UCSD-AML1 (cell line): ENCODE results near the gene FBXL4.
A peak's percentile ranks its signal among the peaks of the same experiment; 100 is the strongest.

Experiments used
- DNase-seq: peaks from one replicate; lab custom pipeline; 2025; ENCODE audit not compliant: unreplicated experiment; lab: John Stamatoyannopoulos, UW

The FBXL4 gene

DNA sequence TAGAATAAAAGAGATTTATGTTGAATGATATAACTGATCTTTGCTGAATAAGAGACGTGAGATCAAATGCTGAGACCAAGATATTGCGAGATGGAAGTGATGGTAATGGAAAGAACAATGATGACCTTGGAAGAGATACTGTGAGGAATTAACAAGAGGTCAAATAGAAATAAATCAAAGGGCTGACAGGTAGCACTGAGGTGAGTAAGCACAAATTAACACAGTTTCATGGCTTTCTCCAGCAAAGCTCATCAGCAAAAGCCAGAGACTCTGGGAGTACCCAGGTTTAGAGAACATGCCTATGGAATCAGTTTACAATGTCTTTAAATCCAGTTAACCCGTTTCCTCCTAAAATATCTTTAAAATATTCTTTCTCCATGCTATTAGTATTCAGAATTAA is 60.1 kb downstream of the FBXL4 start:
- DNase-seq, result no peak

DNA sequence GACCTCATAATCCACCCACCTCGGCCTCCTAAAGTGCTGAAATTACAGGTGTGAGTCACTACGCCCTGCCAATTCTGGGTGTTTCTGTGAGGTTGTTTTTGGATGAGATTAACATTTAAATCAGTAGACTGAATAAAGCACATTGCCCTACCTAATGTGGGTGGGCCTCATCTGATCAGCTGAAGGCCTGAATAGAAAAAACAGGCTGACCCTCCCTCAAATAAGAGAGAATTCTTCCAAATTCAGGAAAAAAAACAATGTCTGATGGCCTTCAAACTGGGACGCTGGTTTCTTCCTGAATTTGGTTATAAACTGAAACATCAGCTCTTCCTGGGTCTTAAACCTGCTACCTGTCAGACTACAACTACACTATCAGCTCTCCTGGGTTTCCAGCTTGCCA is 62.4 kb downstream of the FBXL4 start:
- no peak for DNase-seq

DNA sequence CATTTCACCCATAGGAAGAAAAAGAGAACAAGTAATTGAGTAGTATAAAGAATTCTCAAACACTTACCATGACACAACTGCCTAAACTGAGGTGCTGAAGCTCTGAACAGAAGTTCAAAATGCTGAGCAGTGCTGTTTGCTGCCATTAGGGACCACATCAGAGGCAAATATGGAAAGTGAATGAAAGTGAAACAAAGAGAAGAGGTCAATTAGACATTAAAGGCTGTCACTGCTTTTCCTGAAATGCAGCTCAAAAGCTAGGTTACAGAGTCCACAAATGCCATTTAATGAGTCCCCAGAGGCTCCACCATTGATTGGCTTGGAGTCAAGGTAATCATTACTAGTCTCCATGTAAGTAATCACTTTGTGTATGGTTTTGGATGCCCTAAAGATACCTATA is 67.3 kb downstream of the FBXL4 start:
- DNase-seq, result no peak

DNA sequence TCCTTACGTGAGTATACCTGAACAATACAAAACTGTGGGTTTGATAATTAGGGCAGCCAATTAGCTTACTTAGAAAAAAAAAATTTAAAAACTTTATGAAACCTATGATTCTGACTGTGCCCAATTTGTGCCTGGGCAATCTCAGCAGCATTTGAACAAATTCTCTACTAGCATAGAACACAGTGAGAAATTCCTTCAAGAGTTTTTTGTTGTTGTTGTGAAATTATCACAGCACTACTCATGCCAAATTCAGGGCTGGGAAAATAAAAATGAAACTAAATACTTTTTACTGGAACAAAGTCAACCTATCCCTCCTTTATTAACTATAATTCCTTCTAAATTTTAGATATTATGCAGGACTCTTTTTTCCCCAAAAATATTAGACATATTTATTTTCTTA is 70.5 kb downstream of the FBXL4 start:
- no peak for DNase-seq

DNA sequence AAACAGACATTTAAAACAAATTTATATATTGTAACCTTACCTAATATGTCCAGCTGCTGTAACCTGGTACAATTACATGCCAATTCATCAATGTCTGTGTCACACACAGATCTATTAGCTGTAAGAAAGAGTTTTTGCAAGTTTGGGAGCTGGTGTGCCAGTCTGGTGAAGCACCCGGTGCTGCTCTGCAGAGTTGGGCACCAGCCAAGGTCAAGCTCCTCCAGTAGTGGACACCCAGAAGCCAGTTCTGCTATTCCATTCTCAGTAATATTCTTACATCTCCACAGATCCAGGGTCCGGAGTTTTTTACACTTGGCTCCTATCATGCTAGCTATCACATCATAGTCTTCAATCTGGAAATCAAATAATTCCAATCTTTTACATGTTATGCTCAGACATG is 72.4 kb downstream of the FBXL4 start:
- no peak for DNase-seq

DNA sequence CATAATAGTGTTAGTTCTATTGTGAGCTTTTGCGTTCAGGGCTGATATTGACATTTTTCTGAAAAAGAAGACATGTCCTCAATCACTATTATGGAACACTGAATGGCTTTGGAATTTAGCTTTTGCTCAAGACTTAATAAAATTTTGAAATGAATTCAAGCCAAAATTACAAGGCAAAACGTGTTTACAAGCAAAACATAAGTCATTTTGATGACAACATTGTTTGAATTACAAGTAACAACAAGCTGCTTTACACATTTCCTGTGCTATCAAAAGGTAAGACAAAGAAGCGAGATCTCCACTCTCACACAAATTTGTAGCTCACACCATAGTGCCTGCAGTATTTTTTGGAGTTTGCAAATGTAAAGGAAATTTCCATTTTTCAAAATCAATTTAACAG is 75.9 kb downstream of the FBXL4 start:
- no peak for DNase-seq

DNA sequence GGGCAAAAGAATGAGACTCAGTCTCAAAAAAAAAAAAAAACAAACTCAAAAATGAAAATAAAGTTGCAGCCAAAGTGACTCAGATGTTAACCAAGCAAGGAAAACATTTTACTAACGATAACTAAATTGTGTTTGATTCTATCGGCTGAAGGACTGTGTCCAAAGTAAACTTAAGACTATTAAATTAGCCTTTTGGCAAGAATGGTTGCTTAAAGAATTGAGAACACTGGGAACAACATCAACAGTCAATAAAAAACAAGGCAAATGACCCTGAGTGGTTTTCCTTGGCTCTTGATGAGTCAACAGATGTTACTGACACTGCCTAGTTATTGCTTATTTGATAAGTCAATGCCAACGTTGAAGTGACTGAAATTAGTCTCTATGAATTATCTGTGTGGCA is 76.7 kb downstream of the FBXL4 start:
- DNase-seq, result no peak

DNA sequence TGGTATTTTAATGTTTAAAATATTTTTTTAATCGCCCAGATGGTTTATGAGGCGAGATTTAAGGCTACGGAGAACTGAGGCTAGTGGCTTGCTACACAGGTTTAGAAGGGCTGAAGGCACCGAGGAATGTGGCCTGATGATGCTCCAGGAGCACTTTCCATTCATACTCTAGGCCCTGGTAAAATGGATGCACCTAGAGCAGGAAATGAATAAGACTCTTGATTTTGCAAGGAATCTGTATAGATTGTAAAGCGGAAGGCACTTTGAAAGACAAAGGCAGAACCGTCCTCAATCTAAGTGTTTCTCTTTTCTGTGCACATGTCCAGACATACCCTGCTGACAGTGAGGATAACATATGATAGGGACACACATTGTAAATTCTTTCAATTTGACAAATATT is 83.2 kb downstream of the FBXL4 start:
- DNase-seq, result no peak

DNA sequence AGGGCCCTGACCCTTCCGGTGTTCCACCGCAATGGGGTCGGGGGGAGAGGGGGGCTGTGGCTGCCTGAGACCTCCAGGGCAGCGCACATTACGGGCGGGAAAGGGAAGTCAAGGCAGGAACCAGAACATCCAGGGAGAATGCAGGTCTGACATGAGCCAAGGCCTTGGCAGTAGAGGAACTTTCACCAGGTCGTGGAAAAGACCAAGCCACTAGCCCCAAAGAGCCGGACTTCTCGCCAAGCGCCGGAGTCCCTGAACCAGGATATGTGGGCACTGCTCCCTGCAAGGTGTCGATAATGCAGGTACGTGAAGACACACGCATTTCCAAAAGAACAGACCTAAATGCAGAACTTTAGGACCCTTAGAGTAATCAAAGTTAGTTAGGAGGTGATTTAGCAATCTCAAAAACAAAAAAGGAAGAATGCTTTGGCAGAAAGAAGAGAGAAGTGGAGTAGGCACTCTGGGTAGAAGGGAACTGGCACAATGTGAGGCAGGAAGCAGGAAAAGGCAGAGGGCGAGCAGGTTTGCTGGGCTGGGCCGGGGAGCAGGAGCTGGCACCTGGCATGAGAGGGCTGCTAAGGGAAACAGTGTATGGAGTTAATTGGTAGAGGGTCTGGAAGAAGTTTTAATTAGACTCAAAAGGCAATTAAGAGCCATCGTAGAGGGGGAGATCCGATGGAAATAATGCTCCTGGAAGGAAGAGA is 99.1 kb downstream of the FBXL4 start:
- DNase-seq, result no peak

DNA sequence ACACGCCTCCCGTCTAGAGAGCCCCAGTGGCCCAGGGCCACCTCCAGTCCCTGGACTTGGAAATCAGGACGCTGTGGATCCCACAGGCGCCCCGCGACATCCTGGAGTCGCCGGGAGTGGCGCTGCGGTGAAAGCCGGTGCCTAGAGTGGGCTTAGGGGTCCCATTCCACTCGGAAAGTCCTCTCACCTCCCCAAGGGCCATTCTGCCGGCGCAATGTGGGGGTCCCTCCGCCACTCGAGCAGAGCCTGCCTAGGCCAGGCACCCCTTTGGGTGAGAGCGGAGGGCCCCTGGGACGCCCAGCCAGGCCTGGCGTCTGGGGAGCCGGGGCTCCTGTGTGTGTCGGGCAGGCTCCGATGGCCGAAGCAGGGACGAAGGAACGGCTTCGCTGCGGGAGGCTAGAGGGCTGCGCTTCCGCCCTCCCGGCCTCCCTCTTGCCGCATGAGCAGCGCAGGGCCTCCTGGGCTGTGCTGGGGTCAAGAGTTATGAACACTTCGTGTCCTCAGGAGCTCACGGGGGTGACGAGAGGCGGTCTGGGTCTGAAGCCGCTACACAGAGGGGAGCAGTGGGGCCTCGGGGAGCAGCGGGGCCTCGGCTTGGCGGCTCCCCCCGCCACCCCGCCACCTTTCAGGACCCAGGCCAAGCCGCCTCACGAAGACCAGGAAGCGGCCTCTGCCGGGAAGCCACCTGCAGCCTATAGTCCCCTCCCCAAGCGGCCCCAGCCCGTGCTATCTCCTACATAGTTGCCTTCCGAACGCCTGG is 99.8 kb downstream of the FBXL4 start:
- DNase-seq, result no peak

DNA sequence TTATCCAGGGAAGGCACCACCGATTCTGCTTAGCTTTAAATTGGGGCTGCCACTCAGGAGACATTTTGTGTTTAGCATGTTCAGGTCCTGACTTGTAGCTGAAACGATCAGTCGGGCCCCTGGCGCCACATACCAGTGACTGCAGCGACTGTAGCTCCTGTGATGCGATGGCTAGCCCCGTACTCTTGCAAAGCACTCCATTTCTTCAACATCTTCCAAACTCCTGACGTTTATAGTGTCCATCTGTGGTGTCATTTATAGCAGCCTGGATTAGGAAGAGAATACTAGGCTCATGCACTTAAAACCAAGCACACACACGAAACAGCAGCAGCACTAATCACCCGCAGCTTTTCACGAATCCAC is 100.3 kb downstream of the FBXL4 start:
- no peak for DNase-seq

DNA sequence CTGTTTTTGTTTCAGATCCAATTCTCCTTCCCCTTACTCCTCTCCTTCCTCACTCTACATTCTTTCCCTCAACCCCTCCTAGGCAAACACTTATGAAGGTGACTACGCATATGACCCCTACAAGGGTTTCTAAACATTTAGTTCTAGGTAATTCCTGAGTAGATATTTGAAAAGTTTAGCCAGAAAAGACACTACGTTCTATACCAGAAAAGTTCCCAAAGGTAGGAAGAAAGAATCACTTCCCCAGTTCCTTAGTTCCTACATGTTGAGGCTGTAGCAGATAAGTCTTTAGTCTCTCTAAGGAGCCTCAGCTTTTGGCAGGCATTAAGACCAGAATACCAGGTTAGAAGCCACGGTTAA is 101.7 kb downstream of the FBXL4 start:
- no peak for DNase-seq

DNA sequence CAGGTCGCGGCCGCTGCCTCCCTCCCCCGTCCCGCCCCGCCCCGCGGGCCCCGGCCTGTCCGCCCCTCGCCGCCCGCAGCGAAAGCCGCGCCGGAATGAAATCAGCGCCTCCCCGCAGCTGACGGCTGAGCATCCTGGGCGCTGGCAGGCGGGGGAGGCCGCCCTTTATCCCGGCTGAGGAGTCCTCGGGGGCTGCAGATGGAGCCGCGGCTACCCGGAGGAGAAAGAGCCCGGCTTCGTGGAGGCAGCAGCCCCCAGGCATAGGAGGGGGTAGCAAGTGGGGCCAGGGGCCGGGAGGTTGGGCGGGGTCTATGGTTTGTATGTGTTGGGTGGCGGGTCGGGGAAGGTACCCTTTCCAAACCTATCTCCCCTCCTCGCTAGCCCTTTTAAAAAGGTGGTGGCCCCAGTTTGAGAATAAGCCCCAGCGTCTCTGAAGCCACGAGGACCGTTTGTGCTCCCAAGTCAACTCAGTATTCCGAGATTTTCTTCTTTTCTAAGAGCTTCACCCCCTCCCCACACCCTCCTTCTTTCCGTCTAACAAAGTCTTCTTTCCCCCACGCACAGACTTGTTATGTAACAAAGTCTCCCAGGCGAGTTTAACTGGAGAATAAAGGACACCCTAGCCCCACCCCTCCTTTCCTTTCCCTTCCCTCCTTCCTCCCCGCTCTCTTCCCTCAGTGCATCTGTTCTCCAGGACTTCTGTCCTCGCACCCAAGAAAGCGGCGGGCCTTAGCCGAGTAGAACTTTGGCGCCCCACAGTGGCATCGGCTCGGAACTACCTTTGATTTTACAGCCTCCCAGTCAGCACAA is 102.3 kb downstream of the FBXL4 start:
- DNase-seq, result peak; percentile 73

DNA sequence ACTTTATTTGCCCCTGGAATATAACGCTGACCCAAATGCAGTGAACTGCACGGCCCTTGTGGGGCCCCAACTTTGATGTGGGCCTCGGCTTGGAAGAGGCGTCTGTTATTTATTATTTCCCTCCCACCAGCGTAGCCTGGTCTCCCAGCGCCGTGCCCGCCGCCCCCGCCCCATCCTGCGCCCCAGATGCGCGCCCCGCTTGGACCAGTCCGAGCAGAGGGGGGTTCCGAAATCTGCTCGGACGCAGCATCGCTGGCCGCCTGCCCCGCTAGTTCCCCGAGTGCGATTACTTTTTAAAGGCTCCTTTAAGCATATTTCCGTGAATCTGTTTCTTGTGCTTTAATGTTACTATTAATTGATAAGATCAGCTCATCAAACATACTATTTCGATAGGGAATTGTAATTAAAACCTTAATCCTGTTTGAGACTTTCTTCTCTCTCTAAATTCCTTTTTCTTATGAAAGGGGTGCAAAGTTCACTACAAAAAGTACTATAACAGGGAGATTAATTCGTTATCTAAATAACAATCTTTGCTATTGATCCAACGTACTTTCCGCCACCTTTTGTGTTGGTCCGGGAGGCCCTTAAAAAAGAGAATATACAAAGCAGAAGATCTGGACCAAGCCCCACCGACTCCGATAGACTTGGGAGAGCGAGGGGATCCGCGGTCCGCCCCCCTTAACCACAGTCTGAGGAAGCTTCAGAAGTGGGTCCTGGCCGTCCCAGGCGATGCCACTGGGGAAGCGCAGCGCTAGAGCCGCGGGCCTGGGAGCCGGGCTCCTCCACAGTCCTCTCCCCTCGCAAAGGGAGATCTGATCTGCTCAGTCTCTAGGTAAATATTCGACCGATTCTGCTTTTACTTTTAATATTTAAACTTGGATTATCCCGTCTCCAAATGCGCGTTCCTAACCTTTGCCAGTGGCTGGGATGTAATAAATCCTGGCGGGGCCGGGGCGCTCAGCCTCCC is 103.2 kb downstream of the FBXL4 start:
- DNase-seq, result no peak

DNA sequence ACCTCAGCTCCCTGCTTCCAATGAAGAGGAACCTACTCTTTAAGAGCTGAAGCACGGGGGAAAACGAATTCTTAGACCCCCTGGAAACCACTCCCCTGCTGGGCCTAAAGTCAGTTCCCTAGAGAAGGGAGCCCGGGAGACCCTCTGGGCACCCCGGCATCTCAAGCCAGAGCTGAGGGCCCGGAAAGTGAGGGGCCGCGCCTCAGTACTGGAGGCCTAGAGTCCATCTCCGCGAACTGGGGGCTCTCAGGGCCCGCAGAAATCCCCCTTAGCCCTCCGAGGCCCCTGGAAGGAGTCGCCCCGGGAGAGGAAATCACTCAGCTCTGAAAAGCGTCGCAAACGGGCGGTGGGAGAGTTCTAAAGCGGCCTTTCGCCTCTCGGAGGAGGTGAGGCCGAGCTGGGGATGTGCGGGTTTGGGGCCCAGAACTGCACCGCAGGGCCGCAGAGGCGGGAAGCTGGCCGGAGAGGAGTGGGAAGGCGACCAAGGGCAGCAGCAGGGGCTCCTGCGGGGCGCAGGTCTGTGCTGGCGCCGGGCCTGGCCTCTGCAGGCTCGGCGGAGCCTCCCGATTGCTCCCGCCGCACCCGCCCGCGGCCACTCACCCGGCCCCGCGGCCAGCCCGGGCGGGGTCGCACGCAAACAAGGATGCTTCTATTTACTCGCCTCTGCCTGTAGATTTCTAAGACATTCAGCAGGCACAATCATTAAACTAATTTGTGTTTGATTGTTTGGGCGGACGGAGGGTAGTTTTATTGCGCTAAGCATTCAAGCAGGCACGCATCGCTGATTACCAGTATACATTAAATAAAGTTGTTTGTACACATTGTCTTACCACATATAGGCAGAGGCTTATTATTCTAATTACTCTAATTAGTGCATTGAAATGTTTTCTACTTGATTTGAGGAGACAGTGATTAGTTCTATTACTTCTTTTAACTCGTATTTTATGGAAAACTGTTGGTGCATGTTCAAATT is 104.2 kb downstream of the FBXL4 start:
- DNase-seq, result no peak

DNA sequence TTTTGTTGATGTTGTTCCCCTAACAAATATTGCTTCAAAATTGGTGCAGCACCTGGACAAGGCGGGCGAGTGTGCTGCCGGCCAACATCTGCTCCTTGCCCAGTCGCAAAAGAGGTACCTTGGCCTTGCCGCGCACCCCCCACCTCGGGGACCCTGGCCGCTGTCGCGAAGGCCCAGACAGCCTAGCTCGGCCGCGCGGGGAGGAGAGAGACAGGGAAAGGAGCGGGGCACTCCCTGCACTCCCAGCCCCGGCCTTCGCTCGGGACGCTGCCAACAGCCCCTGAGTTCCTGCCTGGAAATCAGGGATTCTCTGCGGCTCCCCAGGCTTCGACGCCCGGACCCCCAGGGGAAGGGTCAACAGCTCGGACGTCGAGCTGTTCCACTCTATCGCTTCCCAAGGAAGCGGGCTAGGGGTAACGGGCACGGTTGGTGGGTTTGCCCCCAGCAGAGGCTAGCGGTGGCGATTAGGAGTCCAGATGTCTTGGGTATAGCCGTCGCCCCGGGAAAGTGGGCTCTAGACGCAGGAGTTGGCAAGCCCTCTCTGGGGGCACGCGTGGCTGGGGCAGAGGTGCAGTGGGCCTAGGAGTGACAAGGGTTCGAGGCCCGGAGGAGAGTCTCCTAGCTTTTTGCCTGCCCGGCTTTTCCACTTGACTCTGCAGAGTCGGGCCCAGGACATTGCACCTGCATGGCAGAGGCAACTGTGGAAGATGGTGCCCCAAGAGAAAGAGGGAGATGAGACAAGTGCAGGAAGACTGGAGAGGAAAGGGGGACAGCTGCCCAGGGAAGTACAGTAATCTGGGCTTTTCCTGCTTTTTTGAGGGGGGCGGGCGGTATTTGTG is 105.2 kb downstream of the FBXL4 start:
- DNase-seq, result no peak

DNA sequence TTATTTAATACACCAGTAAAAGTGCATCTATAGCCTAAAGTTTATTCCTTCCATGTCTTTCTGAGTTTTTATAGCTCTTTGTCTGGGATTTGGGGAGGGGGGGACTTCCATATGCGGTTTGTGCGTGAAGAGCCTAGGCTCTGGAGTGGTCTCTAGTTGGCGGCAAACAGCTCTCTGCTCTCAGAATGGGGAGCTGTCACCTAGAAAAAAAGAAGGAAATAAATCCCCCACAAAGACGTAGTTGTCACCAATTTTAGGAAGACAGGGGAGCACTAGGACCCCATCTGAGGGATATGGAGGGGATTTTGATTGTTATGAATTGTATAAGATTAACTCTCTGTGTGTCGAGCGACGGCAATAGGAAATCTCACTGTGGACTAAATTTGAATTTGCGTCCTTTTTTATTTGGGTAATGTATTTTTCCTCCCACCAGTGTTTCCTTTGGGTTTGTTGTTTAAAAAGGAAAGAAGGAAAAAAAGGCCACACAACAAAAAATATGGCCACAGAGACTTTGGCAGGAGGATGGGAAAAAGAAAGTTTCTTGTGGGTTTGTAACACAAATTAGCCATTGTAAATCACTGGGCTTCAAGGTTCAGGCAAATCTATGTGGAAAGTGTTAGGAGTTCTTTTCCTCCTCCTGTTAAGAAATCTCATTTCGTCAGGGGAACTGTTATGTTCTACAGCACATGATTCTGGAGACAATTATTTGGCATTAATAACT is 106.0 kb downstream of the FBXL4 start:
- no peak for DNase-seq

DNA sequence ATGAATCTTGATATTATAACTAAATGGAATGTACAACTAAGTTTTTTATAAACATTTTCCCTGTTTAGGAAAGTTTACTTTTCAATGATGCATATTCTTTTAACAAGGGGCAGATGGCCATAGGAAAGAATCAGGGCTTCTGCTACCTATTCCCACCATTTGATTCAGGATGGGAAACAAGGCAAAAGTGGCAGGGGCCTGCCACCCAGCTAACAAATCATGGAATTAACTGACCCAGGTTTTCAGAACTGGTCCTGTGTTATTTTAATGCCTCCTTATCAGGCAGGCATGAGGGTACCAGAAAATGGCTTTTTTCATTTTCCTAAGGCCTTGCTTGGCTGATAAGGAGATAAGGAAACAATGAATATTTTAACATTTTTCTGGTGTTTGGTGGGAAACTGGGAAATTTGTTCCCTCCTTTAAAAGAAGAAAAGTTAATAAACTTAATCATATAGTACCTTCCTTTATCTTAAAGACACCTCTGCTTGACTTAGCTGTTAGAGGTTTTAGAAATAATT is 106.7 kb downstream of the FBXL4 start:
- DNase-seq, result no peak
